NT2/D1 (cell line): ENCODE measurements around the gene ADIRF.
"Not testable (repeated sequence)": the region's sequence is repeated elsewhere in the genome, so short reads cannot be mapped to it uniquely, and the experiment has no call there.

Experiments
- DNase-seq: peaks from one replicate; pipeline ENCODE4 v3.0.0-alpha.2; 2011; ENCODE audit warnings: low read depth, low spot score
- H3K27me3 ChIP-seq: 2 replicates; pipeline ENCODE4 v1.6.0; 2011; ENCODE audit warnings: mild to moderate bottlenecking; ENCODE audit not compliant: insufficient read length, insufficient read depth
- H3K36me3 ChIP-seq: 2 replicates; pipeline ENCODE4 v1.6.1; 2011; ENCODE audit warnings: mild to moderate bottlenecking, low read length, mixed read lengths; ENCODE audit not compliant: insufficient read depth, insufficient read length
- H3K4me1 ChIP-seq: 2 replicates; pipeline ENCODE4 v1.5.1; 2011; ENCODE audit not compliant: insufficient read depth, insufficient read length
- H3K4me3 ChIP-seq: 2 replicates; pipeline ENCODE4 v1.5.1; 2011; ENCODE audit warnings: low read depth; ENCODE audit not compliant: insufficient read length
- H3K9ac ChIP-seq: 2 replicates; pipeline ENCODE4 v1.6.0; 2011; ENCODE audit warnings: low read depth; ENCODE audit not compliant: insufficient read length
- H3K9me3 ChIP-seq: 2 replicates; pipeline ENCODE4 v1.5.1; 2011; ENCODE audit warnings: mild to moderate bottlenecking, low read length; ENCODE audit not compliant: insufficient read depth
- SUZ12 ChIP-seq: IDR thresholded peaks from 2 replicates; pipeline ENCODE4 v1.6.1; 2011; ENCODE audit not compliant: insufficient read length, insufficient read depth; ENCODE audit errors: extremely low read depth
- YY1 ChIP-seq: IDR thresholded peaks from 2 replicates; pipeline ENCODE4 v1.6.1; 2011; ENCODE audit not compliant: insufficient read length, insufficient read depth
- ZNF274 ChIP-seq: IDR thresholded peaks from 2 replicates; pipeline ENCODE4 v1.6.1; 2011; ENCODE audit warnings: mild to moderate bottlenecking, low read depth, low read length

The ADIRF gene

GRCh38 chr10:86946213-86947155 lies 21.8 kb upstream of the ADIRF start:
- H3K36me3 ChIP-seq, result no peaks in the 10 kb centered on the region
- H3K4me1 ChIP-seq, result peaks cover 7% of the 10 kb centered on the region
- DNase-seq, result no peak
- TF ChIP-seq SUZ12, result no peak
- H3K27me3 ChIP-seq, result no peaks in the 10 kb centered on the region
- peaks cover 5% of the 10 kb centered on the region; the same call in 1 of the 2 replicates for H3K9me3 ChIP-seq
- no peak overlapping the region for H3K4me3 ChIP-seq
- no peak overlapping the region for H3K9ac ChIP-seq

DNA sequence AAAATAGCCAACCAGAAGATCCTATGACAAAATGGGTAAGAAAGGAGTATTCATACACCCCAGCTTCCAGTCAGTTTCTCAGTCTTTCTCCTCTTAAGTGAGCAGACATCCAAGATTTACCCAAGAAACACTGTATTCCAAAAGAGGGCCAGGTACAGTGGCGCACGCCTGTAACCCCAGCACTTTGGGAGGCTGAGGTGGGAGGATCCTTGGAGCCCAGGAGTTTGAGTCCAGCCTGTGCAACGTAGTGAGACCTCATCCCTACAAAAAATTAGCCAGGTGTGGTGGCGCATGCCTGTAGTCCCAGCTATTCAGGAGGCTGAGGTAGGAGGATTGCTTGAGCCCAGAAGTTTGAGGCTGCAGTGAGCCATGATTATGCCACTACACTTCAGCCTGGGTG lies 20.5 kb upstream of the ADIRF start:
- peaks cover 18% of the 10 kb centered on the region; the same call in 1 of the 2 replicates for H3K9me3 ChIP-seq
- not testable (repeated sequence) for H3K4me3 ChIP-seq, DNase-seq, H3K27me3 ChIP-seq, H3K4me1 ChIP-seq, H3K9ac ChIP-seq, H3K36me3 ChIP-seq

DNA sequence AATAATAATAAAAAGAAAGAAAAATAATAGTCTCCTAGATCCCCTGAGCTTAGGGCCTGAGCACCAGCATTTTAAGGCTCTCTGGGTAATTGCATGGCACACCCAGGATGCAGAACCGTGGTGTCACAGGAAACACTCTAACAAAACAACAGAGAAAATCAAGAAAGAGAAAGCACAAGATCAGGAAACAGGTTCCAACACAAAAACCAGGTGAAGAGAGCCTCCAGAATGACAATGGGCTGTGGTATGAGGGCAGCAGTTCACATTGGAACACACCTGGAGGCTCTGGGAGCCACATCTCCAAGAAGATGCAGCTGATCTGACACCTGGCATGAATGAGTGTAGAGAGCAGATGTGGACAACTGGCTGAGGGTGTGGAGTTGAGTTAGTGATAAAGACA lies 17.9 kb upstream of the ADIRF start:
- H3K9ac ChIP-seq, result no peak overlapping the region
- DNase-seq, result no peak
- no peaks in the 10 kb centered on the region for H3K36me3 ChIP-seq
- peaks cover 17% of the 10 kb centered on the region for H3K4me1 ChIP-seq
- peaks cover 20% of the 10 kb centered on the region; the same call in 1 of the 2 replicates for H3K9me3 ChIP-seq
- H3K4me3 ChIP-seq, result no peak overlapping the region
- TF ChIP-seq YY1 (no peak), ZNF274 (no peak), SUZ12 (no peak)
- no peaks in the 10 kb centered on the region for H3K27me3 ChIP-seq

- no peak overlapping the region for H3K4me3 ChIP-seq
- DNase-seq, result no peak
- H3K36me3 ChIP-seq, result no peaks in the 10 kb centered on the region
- H3K27me3 ChIP-seq, result no peaks in the 10 kb centered on the region
- TF ChIP-seq SUZ12, result no peak
- TF ChIP-seq ZNF274, result no peak
- no peak for TF ChIP-seq YY1
- no peak overlapping the region for H3K9ac ChIP-seq
- peaks cover 22% of the 10 kb centered on the region for H3K4me1 ChIP-seq
- peaks cover 20% of the 10 kb centered on the region; the same call in 1 of the 2 replicates for H3K9me3 ChIP-seq
Measured at GRCh38 chr10:86951184-86951761, 17.0 kb upstream of the ADIRF start.

DNA sequence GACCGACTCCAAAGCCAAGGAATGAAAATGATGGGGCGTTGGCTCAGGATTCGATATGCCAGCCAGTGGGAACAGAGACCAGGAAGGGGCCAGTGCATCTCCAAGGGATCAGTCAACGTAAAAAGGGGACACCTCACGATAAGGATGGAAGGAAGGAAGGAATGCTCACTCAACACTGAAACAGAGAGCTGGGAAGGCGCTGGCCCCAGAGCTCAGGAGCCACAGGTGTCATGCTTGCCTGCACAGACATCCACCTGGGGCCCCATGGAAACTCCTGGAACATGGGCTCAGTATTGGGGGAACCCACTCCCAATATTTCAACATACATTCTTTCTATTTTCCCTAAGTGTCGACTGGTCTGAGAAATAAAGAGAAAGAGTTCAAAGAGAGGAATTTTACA lies 16.2 kb upstream of the ADIRF start:
- peaks cover 20% of the 10 kb centered on the region; the same call in 1 of the 2 replicates for H3K9me3 ChIP-seq
- no peaks in the 10 kb centered on the region for H3K27me3 ChIP-seq
- H3K4me3 ChIP-seq, result no peak overlapping the region
- TF ChIP-seq ZNF274, result no peak
- no peak for TF ChIP-seq SUZ12
- no peak for TF ChIP-seq YY1
- H3K4me1 ChIP-seq, result peaks cover 26% of the 10 kb centered on the region
- no peak for DNase-seq
- no peak overlapping the region for H3K9ac ChIP-seq
- H3K36me3 ChIP-seq, result no peaks in the 10 kb centered on the region

DNA sequence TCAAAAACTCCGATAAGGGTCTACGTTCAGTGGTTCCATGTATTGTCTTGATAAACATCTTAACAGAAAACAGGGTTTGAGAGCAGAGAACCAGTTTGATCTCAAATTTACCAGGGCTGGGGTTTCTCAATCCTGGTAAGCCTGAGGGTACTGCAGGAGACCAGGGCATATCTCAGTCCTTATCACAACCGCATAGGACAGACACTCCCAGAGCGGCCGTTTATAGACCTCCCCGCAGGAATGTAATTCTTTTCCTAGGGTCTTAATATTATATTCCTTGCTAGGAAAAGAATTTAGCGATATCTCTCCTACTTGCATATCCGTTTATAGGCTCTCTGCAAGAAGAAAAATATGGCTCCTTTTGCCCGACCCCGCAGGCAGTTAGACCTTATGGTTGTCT lies 15.6 kb upstream of the ADIRF start:
- Histone ChIP-seq H3K4me1 (peaks cover 27% of the 10 kb centered on the region), H3K9me3 (peaks cover 20% of the 10 kb centered on the region; the same call in 1 of the 2 replicates)
- not testable (repeated sequence) for H3K36me3 ChIP-seq, H3K27me3 ChIP-seq, DNase-seq, H3K4me3 ChIP-seq, H3K9ac ChIP-seq

- peak overlapping the region; percentile 21 for H3K4me3 ChIP-seq
- TF ChIP-seq YY1 (peak; percentile 36), ZNF274 (no peak)
- no peaks in the 10 kb centered on the region for H3K27me3 ChIP-seq
- H3K4me1 ChIP-seq, result peaks cover 39% of the 10 kb centered on the region
- H3K9ac ChIP-seq, result peak overlapping the region; percentile 79
- peak; percentile 96 for DNase-seq
- H3K9me3 ChIP-seq, result peaks cover 20% of the 10 kb centered on the region; the same call in 1 of the 2 replicates
- no peaks in the 10 kb centered on the region for H3K36me3 ChIP-seq
Measured at GRCh38 chr10:86953747-86954680, 14.3 kb upstream of the ADIRF start.
